ENCODE data around the gene KSR1.
"Not testable (repeated sequence)": the region's sequence is repeated elsewhere in the genome, so short reads cannot be mapped to it uniquely, and the experiment has no call there.

DNA sequence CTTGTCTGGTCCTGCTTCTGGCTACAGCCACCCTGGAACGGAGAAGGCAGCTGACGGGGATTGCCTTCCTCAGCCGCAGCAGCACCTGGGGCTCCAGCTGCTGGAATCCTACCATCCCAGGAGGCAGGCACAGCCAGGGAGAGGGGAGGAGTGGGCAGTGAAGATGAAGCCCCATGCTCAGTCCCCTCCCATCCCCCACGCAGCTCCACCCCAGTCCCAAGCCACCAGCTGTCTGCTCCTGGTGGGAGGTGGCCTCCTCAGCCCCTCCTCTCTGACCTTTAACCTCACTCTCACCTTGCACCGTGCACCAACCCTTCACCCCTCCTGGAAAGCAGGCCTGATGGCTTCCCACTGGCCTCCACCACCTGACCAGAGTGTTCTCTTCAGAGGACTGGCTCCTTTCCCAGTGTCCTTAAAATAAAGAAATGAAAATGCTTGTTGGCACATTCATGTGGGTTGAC lies 192.9 kb downstream of the KSR1 start:
- TF ChIP-seq, protein P1, sequence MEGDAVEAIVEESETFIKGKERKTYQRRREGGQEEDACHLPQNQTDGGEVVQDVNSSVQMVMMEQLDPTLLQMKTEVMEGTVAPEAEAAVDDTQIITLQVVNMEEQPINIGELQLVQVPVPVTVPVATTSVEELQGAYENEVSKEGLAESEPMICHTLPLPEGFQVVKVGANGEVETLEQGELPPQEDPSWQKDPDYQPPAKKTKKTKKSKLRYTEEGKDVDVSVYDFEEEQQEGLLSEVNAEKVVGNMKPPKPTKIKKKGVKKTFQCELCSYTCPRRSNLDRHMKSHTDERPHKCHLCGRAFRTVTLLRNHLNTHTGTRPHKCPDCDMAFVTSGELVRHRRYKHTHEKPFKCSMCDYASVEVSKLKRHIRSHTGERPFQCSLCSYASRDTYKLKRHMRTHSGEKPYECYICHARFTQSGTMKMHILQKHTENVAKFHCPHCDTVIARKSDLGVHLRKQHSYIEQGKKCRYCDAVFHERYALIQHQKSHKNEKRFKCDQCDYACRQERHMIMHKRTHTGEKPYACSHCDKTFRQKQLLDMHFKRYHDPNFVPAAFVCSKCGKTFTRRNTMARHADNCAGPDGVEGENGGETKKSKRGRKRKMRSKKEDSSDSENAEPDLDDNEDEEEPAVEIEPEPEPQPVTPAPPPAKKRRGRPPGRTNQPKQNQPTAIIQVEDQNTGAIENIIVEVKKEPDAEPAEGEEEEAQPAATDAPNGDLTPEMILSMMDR (IDR thresholded peaks at IDR 0.05): not testable (repeated sequence)
- not testable (repeated sequence) for TF ChIP-seq POLR2A, POLR2AphosphoS5 (IDR thresholded peaks at IDR 0.05)

Data from breast epithelium (tissue), 3 donors.